Measurements from ENCODE around the gene ANKMY2.

Gene ANKMY2

GRCh38 chr7:16564023-16564380, 81.6 kb downstream of the ANKMY2 start:
- no peak for DNase-seq

- no peak for DNase-seq
These were observed 82.1 kb downstream of the ANKMY2 start for GRCh38 chr7:16563281-16564022.

DNA sequence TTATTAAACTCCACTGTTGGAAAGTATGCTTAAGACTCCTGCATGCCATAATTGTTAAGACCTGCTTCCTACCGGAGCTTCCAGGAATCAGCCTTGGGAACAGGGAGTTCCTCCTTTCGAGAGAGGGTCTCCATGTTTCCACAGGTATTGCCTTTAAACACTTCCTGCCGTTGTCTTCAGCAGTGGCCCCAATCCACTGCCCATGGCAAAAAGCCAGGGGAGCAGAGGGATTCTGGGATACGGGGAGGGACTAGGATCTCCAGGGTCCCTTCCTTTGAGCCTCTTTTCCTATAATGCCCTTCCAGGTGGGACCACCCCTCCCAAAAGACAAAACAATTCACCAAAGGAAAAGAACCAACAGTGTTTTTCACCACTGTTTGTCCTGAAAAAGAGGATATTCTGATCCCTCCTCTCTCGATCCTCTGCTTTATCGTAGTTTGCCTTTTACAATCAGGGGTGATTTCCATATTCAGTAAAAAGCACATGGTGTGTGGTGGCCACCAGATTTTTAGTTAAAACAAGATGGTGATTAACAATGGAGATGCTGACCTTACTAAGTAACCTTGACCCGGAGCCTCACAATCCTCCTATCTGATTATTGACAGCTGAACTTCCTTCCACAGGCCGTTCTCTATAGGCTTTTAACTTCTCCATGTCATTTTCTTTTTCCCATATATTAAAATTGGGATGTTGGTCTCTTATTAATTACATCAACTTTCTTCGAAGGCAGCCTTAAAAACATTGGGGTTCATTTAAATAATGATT, 82.9 kb downstream of the ANKMY2 start:
- DNase-seq = no peak

- no peak for DNase-seq
These were observed 83.6 kb downstream of the ANKMY2 start for GRCh38 chr7:16561943-16562342.

GRCh38 chr7:16559497-16560179, 85.9 kb downstream of the ANKMY2 start:
- DNase-seq = no peak

DNA sequence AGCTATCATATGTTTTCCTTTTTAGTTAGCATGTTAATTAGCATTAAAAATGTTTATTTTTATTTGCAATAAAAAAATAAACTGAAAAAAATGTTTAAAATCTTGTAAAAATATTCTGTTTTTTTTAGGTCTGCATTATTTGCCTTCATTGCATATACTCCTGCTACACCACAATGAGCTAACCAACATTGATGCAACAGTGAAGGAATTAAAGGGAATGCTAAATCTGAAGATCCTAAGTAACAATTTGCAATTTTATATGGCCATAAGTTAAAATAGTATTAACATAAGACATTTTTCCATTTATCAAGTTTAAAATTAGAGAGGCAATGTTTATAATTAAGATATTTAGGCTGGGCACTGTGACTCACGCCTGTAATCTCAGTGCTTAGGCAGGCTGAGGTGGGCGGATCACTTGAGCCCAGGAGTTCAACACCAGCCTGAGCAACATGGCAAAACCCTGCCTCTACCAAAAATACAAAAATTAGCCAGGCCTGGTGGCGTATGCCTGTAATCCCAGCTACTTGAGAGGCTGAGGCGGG, 86.7 kb downstream of the ANKMY2 start:
- DNase-seq = no peak

DNA sequence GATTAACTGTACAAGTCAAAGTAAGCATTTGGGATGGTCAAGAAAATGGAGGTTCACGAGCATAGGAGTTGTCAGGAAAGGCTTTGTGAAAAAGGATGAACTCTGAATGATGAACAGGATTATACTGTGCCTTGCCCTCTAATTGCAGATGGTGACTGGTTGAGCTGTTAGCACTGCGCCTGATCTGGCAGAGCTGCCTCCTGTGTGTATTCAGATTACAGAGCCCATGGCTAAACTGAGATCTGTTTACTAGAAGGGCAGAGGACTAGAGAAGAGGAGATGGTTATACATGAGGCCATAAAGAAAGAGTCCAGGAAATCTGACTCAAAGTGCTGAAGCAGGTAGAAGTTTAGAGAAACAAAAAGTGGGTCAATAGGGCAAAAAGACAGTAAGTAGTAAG, 89.2 kb downstream of the ANKMY2 start:
- no peak for DNase-seq

DNA sequence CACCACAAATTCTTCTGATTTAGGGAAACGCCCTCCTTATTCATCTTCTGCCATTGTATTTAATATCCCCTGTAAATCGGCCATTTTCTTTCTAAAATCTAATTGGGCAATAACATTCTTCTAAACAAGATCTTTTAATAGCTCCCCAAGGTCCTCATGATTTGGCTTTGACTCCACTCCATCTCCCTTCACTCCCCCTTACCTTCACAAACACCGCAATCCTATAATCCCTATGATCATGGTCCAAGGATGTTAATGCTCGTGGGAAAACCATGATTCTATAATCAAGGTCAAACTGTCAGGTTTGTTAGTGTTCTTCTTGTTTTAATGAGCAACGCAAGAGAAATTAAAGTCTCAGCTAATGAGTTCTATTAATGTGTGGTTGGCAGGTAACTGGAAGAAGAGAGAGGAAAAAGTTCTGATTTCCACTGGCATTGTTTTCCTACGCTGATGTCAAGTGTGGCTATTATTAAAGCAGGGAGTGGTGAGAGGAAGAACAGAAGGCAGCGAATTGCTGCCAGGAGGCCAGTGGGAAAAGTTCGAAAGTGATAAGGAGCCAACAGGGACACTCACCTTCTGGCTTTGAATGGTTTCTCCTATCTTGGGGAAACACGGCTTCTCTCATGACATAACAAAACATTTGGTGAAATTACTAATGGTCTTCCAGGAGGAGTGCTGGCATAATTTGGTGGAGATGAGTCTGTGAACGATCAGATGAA, 90.9 kb downstream of the ANKMY2 start:
- no peak for DNase-seq

DNA sequence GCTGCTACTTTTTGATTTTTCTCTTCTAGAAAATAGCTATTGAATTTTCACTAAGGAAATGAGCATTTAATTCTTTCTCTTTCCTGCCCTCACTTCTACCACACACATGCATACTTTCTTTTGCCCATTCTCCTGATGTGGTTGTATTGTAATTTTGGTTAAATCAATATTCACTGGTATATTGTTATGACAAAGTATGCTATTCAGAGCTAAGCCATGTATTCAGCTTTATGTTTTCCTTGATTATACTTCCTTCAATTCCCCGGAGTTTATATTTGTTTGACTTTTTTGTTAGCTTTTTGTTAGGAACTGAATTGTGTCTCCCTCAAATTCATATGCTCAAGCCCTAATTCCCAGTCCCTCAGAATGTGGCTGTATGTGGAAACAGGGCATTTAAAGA, 94.9 kb downstream of the ANKMY2 start:
- DNase-seq = no peak

Measured in NCI-H2081 treated with DMSO at 0.1 percent for 48 hours (cell line).